BE2C (cell line): ENCODE results near the gene HTR5A.

ENCODE experiments used
- DNase-seq: peaks from one replicate; pipeline ENCODE4 v3.0.0-alpha.2; 2020
- H3K27me3 ChIP-seq: fragments of 250-450 bp; sonication (Bioruptor Pico); 2 replicates; pipeline ENCODE4 v1.5.1; 2020; ENCODE audit warnings: mild to moderate bottlenecking
- H3K36me3 ChIP-seq: fragments of 250-450 bp; sonication (Bioruptor Pico); 2 replicates; pipeline ENCODE4 v1.5.1; 2020; ENCODE audit warnings: mild to moderate bottlenecking
- H3K4me1 ChIP-seq: fragments of 250-450 bp; sonication (Bioruptor Pico); 2 replicates; pipeline ENCODE4 v1.5.1; 2020
- H3K4me3 ChIP-seq: 2 replicates; pipeline ENCODE4 v1.5.1; 2011; ENCODE audit warnings: low read depth, low read length
- H3K9me3 ChIP-seq: fragments of 250-450 bp; sonication (Bioruptor Pico); 2 replicates; pipeline ENCODE4 v1.5.1; 2020
- CTCF ChIP-seq: IDR thresholded peaks from 2 replicates; pipeline ENCODE4 v1.5.1; 2012; ENCODE audit warnings: mild to moderate bottlenecking, low read depth, low read length

Gene HTR5A

GRCh38 chr7:155107126-155107525 is 37.0 kb downstream of the HTR5A start:
- Histone ChIP-seq H3K36me3 (no peaks in the 10 kb centered on the region), H3K9me3 (no peaks in the 10 kb centered on the region), H3K4me3 (no peak overlapping the region), H3K4me1 (no peaks in the 10 kb centered on the region), H3K27me3 (peaks cover 59% of the 10 kb centered on the region)
- no peak for TF ChIP-seq CTCF
- no peak for DNase-seq

GRCh38 chr7:155108144-155108901 is 38.2 kb downstream of the HTR5A start:
- no peak for DNase-seq
- no peak for TF ChIP-seq CTCF
- Histone ChIP-seq H3K4me1 (no peaks in the 10 kb centered on the region), H3K4me3 (no peak overlapping the region), H3K27me3 (peaks cover 66% of the 10 kb centered on the region), H3K36me3 (no peaks in the 10 kb centered on the region), H3K9me3 (no peaks in the 10 kb centered on the region)

- Histone ChIP-seq H3K36me3 (no peaks in the 10 kb centered on the region), H3K9me3 (no peaks in the 10 kb centered on the region), H3K27me3 (peaks cover 71% of the 10 kb centered on the region), H3K4me1 (no peaks in the 10 kb centered on the region), H3K4me3 (no peak overlapping the region)
- no peak for TF ChIP-seq CTCF
- no peak for DNase-seq
Measured at GRCh38 chr7:155109121-155109520, 39.0 kb downstream of the HTR5A start.

- no peak for TF ChIP-seq CTCF
- peaks cover 44% of the 10 kb centered on the region for H3K27me3 ChIP-seq
Measured at GRCh38 chr7:155115288-155115687, 45.2 kb downstream of the HTR5A start.

GRCh38 chr7:155119801-155120382 is 49.8 kb downstream of the HTR5A start:
- H3K27me3 ChIP-seq, result peaks cover 34% of the 10 kb centered on the region
- no peaks in the 10 kb centered on the region for H3K36me3 ChIP-seq
- TF ChIP-seq CTCF, result no peak
- DNase-seq, result no peak
- H3K9me3 ChIP-seq, result no peaks in the 10 kb centered on the region
- H3K4me3 ChIP-seq, result no peak overlapping the region
- no peaks in the 10 kb centered on the region for H3K4me1 ChIP-seq

More at GRCh38 chr7:155115288-155115687, 45.2 kb downstream of the HTR5A start:
- Histone ChIP-seq H3K9me3 (no peaks in the 10 kb centered on the region), H3K4me3 (no peak overlapping the region), H3K36me3 (no peaks in the 10 kb centered on the region), H3K4me1 (no peaks in the 10 kb centered on the region)
- DNase-seq, result no peak

GRCh38 chr7:155120460-155120859 is 50.3 kb downstream of the HTR5A start:
- DNase-seq, result no peak
- peaks cover 35% of the 10 kb centered on the region for H3K27me3 ChIP-seq
- H3K9me3 ChIP-seq, result no peaks in the 10 kb centered on the region
- H3K4me1 ChIP-seq, result no peaks in the 10 kb centered on the region
- H3K4me3 ChIP-seq, result no peak overlapping the region
- no peaks in the 10 kb centered on the region for H3K36me3 ChIP-seq
- no peak for TF ChIP-seq CTCF
